Coronary artery (tissue), 2 donors: Measurements from ENCODE around the gene DIP2A.
"Not testable (repeated sequence)": the region's sequence is repeated elsewhere in the genome, so short reads cannot be mapped to it uniquely, and the experiment has no call there.

Source experiments
- DNase-seq: peaks from one replicate; pipeline ENCODE4 v3.0.0-alpha.2; 2017; ENCODE audit warnings: low spot score
- H3K27ac ChIP-seq, 2 donors: fragments of 200-600 bp; sonication (generic); one replicate each; pipeline ENCODE4 v1.5.1; 2016 to 2019
- H3K4me3 ChIP-seq: fragments of 200-600 bp; sonication (generic); 2 replicates; pipeline ENCODE4 v1.5.1; 2016; ENCODE audit warnings: mild to moderate bottlenecking, moderate library complexity
- TF ChIP-seq, protein P1 (sequence below): fragments of 200-600 bp; sonication (generic); IDR thresholded peaks from one replicate; pipeline ENCODE4 v1.5.1; 2019; ENCODE audit warnings: antibody characterized with exemption

The DIP2A gene

GRCh38 chr21:46518983-46519583 is 60.4 kb downstream of the DIP2A start:
- no peak overlapping the region for H3K27ac ChIP-seq
- DNase-seq = no peak
- no peak overlapping the region for H3K4me3 ChIP-seq
- TF ChIP-seq, protein P1, sequence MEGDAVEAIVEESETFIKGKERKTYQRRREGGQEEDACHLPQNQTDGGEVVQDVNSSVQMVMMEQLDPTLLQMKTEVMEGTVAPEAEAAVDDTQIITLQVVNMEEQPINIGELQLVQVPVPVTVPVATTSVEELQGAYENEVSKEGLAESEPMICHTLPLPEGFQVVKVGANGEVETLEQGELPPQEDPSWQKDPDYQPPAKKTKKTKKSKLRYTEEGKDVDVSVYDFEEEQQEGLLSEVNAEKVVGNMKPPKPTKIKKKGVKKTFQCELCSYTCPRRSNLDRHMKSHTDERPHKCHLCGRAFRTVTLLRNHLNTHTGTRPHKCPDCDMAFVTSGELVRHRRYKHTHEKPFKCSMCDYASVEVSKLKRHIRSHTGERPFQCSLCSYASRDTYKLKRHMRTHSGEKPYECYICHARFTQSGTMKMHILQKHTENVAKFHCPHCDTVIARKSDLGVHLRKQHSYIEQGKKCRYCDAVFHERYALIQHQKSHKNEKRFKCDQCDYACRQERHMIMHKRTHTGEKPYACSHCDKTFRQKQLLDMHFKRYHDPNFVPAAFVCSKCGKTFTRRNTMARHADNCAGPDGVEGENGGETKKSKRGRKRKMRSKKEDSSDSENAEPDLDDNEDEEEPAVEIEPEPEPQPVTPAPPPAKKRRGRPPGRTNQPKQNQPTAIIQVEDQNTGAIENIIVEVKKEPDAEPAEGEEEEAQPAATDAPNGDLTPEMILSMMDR = no peak

GRCh38 chr21:46527393-46527792 is 68.7 kb downstream of the DIP2A start:
- H3K4me3 ChIP-seq, H3K27ac ChIP-seq, DNase-seq: not testable (repeated sequence)

GRCh38 chr21:46527801-46528200 is 69.1 kb downstream of the DIP2A start:
- Histone ChIP-seq H3K27ac (no peak overlapping the region), H3K4me3 (no peak overlapping the region)
- TF ChIP-seq, protein P1 = no peak
- no peak for DNase-seq

DNA sequence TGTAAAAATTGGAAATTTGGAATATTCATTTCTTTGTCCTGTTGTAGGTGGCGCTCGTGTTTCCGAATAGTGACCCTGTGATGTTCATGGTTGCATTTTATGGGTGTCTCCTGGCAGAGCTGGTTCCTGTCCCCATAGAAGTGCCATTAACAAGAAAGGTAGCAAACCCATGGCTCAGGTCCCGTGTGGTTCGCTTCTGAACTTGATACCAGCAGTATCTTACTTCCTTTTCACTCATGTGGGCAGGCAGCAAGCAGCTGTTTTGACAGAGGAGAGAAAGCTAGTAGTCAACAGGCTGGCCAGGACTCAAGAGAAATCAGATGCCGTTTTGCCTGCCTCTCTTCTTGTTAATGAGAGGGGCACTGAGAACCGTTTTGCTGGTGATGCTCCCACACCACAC is 73.4 kb downstream of the DIP2A start:
- Histone ChIP-seq H3K27ac (no peak overlapping the region), H3K4me3 (no peak overlapping the region)
- DNase-seq = no peak
- TF ChIP-seq, protein P1 = no peak

DNA sequence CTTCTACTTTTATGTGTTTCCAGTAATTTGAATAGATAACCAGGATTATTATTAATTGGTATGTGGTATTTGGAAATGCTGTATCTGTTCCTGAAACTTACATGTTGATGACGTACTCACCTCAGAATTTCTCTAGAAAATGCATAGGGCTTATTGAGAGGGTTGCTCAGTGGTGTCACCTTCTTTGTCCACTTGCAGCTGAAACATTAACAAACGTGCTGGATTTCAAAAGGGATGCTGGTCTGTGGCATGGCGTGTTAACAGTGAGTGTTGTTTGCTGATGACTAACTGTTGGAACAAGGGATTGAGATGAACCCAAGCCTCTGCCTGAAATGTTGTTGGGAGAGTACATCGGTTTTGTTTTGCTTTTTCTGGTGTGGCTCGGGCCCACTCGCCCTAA is 78.3 kb downstream of the DIP2A start:
- DNase-seq = no peak
- no peak overlapping the region for H3K27ac ChIP-seq
- H3K4me3 ChIP-seq = no peak overlapping the region
- TF ChIP-seq, protein P1 = no peak

GRCh38 chr21:46538262-46538661 is 79.6 kb downstream of the DIP2A start:
- Histone ChIP-seq H3K4me3 (no peak overlapping the region), H3K27ac (no peak overlapping the region)
- peak; percentile 49 for DNase-seq
- TF ChIP-seq, protein P1 = no peak

GRCh38 chr21:46538851-46539666 is 80.4 kb downstream of the DIP2A start:
- TF ChIP-seq, protein P1 = no peak
- no peak overlapping the region for H3K27ac ChIP-seq
- H3K4me3 ChIP-seq = no peak overlapping the region
- peak; percentile 57 for DNase-seq
